GM23338 (cell line): ENCODE data around the gene GRM8.

Experiments used
- EZH2phosphoT487 ChIP-seq: fragments of 200-600 bp; sonication (generic); IDR thresholded peaks from one replicate; pipeline ENCODE4 v1.8.1; 2018; ENCODE audit warnings: antibody characterized with exemption; ENCODE audit not compliant: unreplicated experiment
- POLR2AphosphoS5 ChIP-seq: IDR thresholded peaks from 2 replicates; pipeline ENCODE4 v1.6.1; 2016; ENCODE audit warnings: antibody characterized with exemption, low read depth
- TF ChIP-seq, protein P1 (sequence below), 2 experiments: fragments of 200-600 bp in 1 of 2; sonication (generic) in 1 of 2; conservative IDR thresholded peaks; 2 replicates each; pipeline versions ENCODE4 v1.5.1 to v1.6.1; 2016 to 2017; ENCODE audit warnings: antibody characterized with exemption in 2 of 2, low read depth in 2 of 2, mild to moderate bottlenecking in 2 of 2, moderate library complexity in 1 of 2
- TF ChIP-seq, protein P2 (sequence below): IDR thresholded peaks from 2 replicates; pipeline ENCODE4 v1.6.1; 2016; ENCODE audit warnings: antibody characterized with exemption

DNA sequence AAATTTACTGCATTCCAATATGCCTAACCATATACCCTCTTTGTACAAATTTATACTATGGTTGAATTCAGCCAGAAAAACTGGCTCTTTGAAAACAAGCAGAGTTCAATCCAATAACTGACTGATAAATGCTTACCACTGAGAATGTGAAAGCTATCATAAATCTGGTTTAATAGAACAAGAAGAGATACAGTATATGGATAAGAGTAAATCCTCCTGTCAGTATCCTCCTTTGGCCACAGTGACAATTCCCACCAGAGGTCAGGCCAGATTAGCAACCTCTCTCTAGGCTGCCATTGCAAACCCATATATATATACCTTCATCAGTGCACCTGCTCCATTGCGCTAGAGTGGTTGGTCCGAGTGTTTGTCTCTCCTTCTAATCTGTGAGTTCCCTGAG is 647.2 kb downstream of the GRM8 start:
- TF ChIP-seq POLR2AphosphoS5, result no peak
- TF ChIP-seq, protein P1, sequence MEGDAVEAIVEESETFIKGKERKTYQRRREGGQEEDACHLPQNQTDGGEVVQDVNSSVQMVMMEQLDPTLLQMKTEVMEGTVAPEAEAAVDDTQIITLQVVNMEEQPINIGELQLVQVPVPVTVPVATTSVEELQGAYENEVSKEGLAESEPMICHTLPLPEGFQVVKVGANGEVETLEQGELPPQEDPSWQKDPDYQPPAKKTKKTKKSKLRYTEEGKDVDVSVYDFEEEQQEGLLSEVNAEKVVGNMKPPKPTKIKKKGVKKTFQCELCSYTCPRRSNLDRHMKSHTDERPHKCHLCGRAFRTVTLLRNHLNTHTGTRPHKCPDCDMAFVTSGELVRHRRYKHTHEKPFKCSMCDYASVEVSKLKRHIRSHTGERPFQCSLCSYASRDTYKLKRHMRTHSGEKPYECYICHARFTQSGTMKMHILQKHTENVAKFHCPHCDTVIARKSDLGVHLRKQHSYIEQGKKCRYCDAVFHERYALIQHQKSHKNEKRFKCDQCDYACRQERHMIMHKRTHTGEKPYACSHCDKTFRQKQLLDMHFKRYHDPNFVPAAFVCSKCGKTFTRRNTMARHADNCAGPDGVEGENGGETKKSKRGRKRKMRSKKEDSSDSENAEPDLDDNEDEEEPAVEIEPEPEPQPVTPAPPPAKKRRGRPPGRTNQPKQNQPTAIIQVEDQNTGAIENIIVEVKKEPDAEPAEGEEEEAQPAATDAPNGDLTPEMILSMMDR (conservative IDR thresholded peaks at IDR 0.05; ENCODE audit: low read depth in 2 of 2), result no peak
- TF ChIP-seq, protein P2, sequence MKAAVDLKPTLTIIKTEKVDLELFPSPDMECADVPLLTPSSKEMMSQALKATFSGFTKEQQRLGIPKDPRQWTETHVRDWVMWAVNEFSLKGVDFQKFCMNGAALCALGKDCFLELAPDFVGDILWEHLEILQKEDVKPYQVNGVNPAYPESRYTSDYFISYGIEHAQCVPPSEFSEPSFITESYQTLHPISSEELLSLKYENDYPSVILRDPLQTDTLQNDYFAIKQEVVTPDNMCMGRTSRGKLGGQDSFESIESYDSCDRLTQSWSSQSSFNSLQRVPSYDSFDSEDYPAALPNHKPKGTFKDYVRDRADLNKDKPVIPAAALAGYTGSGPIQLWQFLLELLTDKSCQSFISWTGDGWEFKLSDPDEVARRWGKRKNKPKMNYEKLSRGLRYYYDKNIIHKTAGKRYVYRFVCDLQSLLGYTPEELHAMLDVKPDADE, result no peak
- no peak for TF ChIP-seq EZH2phosphoT487
